GM03348 (cell line): ENCODE measurements around the gene LRRC47.
A peak's percentile ranks its signal among the peaks of the same experiment; 100 is the strongest.

Source experiments
- DNase-seq: peaks from one replicate; pipeline ENCODE4 v3.0.0; 2012; ENCODE audit warnings: low spot score

LRRC47 gene

DNA sequence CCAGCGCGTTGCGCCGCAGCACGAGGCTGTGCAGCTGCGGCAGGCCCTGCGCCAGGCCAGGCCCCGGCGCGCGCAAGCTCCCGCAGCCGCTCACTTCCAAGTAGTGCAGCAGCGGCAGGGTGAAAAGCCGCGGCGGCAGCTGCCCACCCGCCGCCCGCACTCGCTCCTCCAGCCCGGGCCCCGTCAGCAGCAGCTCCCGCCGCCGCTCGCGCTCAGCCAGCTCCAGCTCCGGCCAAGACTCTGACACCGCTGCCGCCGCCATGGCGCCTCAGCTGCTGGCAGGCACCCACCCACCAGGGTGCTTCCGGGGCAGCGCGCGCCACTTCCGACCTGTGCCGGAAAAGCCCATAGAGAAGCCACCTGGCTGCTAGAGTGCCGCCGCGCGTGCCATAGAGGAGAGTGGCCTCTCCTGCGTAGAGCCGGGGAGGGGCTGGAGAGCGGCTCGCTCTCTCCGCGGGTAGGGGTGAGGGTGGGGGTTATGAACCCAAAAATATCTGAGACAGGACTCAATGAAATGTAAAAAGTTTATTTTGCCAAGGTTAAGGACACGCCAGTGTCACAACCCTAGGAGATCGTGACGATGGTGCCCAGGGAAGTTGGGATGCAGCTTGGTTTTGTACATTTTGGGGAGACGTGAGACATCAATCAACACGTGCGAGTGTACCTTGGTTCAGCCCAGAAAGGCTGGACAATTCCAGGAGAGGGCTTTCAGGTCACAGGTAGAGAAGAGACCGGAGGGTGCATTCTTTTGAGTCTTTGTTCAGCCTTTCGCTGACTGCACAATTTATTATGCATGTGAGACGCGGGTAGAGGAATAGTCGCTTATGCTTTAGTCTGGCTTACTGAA is at the start of gene LRRC47:
LRRC47 (minus strand) TSS at position 284 of the 847 bp plus-strand sequence; CDS start at position 262, 22 bp downstream.
- DNase-seq, result peak; percentile 98

GRCh38 chr1:3842912-3843311 is 46.6 kb upstream of the LRRC47 start:
- DNase-seq, result no peak

GRCh38 chr1:3841491-3841890 is 45.2 kb upstream of the LRRC47 start:
- DNase-seq, result no peak

DNA sequence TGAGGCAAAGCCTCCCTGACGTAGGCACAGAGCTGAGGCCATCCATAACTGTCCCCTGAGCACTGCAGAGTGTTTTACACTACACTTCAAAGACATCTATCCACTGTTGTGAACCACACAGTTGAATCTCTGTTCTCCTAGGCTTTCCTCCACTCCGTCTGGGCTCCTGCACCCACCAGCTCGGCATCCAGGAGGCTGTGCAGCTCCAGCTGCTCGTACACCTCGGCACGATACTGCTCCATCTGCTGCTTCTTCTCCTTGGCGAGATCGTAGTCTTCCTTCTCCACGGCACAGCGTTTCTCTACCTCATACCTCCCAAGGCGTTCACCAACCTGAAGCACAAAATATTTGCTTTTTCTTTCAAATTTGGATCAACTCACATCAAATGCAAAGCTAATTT is 42.5 kb upstream of the LRRC47 start:
- DNase-seq, result no peak

- DNase-seq, result no peak
Observed at GRCh38 chr1:3837685-3838084, 41.4 kb upstream of the LRRC47 start.

DNA sequence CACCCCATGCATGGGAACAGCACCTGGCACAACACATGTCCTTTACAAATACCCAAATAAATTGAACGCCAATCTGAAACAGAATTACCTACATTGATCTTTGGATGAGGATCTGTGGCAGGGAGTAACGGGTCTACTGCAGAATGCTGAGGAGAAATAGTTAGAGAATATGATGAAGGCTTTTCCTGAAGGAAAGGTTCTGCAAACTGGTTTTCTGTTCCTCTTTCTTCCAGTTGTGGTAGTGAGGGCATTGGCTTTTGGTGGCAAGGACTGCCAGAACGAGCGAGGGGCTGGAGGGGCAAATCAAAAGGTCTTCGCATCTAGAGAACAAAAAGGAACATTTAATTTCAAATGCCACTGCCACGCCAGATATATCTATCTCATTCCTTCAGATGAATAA is 40.9 kb upstream of the LRRC47 start:
- DNase-seq, result no peak

DNA sequence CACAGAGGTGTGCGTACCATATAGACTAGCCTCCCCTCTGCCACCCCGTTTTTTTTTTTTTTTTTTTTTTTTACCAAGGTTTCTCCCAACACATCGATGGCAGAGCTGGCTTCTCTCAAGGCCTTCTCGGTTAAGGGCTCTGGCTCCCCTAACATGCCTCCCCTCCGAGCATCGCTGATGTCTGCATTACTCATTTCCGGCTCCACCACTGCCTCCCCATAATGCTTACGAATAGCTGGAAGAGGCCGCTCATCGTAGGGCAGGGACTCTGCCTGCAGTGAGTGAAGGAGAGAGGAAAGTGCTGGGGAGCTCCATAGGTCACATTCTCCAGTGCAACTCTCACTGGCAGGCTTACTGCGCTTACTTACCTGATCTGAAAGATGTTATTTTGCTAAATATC is 40.1 kb upstream of the LRRC47 start:
- no peak for DNase-seq

DNA sequence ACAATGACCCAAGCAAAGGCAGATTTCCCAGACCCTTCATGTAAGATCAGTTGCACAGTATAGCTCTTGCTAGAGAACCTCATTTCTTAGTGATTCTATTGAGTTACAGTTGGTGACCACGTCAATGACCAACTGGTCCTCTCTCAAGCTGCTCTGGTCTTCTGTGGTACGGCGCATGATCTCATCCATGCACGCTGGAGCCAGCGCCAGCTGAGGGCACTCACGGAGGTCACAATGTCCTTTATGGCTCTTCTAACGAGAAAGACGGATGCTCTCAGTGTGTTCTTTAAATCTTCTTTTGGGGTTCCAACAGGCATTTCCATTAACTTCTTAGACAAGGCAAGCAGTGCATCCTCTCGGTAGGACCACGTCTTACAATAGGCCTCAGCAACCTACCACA is 38.4 kb upstream of the LRRC47 start:
- no peak for DNase-seq

GRCh38 chr1:3831689-3832088 is 35.4 kb upstream of the LRRC47 start:
- peak; percentile 58 for DNase-seq

GRCh38 chr1:3828391-3828790 is 32.1 kb upstream of the LRRC47 start:
- DNase-seq, result no peak

DNA sequence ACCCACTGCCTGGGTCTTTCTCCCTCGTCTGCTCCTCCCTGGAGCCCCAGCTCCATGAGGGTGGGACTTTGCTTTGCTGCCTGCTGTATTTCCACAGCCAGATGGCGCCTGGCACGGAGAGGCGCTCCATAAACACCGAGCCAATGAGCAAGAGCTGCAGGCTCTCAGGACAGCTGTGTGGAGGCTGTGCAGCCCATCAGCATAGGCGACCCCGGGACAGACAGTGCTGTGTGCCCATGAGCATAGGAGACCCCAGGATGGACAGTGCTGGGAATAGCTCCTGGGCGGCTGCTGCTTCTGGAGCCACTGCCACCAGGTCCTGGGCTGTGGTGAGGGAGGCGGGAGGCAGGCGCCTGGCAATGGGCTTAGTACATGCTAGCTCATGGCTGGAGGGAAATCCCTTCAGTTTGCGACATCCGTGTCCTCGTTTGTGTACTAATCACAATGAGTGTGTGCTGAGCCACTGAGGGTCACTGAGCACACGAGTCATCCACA is 31.6 kb upstream of the LRRC47 start:
- DNase-seq, result no peak

GRCh38 chr1:3825356-3825755 is 29.1 kb upstream of the LRRC47 start:
- DNase-seq, result no peak

DNA sequence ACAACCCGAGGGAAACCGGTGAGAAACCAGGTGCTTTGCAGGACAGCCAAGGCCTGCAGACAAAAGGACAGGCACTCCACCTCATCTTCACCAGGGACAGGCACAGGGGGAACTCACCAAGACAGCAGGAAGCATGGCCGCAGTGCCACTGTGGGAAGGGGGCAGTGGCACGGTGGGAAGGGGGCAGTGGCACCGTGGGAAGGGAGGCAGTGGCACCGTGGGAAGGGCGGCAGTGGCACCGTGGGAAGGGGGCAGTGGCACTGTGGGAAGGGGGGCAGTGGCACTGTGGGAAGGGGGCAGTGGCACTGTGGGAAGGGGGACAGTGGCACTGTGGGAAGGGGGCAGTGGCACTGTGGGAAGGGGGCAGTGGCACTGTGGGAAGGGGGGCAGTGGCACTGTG is 28.4 kb upstream of the LRRC47 start:
- no peak for DNase-seq

GRCh38 chr1:3822421-3822820 is 26.1 kb upstream of the LRRC47 start:
- DNase-seq, result no peak

GRCh38 chr1:3821908-3822307 is 25.6 kb upstream of the LRRC47 start:
- DNase-seq, result no peak

GRCh38 chr1:3821447-3821846 is 25.1 kb upstream of the LRRC47 start:
- DNase-seq, result no peak

DNA sequence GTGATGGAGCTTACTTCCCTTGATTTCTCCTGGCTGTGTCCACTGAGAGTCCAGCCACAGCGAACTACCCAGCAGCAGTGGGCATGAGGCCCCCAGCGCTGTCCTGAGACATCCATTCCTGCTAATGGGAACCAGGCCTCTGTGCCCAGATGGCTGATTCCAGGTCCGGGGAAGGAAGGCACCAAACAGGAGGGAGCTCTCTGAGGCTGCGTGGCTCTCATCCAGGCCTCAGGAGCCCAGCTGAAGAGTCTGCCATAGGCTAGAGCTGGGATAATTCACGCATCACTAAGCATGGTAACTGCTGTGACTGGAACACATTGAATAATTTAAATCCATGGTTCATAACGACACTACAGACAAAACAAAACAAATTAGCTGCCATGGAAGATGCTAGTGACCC is 24.7 kb upstream of the LRRC47 start:
- DNase-seq, result no peak

DNA sequence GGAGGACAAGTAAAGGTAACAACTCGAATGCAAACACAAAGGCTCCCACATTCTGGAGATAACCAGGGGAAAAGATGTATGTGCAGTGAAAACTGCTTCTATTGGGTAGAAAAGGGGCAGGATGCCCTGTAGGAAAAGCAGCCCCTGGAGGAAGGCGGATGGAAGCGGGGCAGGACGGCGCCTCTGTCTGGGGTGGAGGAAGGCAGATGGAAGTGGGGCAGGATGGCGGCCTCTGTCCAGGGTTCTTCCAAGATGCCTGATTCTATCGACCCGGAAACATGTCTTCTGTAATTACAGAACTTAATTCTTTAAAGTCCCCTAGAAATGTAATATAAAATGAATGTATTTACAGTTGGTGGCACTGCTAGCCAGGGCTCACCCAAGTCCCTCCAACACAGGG is 24.0 kb upstream of the LRRC47 start:
- no peak for DNase-seq

- no peak for DNase-seq
Observed at GRCh38 chr1:3819771-3820200, 23.5 kb upstream of the LRRC47 start.

DNA sequence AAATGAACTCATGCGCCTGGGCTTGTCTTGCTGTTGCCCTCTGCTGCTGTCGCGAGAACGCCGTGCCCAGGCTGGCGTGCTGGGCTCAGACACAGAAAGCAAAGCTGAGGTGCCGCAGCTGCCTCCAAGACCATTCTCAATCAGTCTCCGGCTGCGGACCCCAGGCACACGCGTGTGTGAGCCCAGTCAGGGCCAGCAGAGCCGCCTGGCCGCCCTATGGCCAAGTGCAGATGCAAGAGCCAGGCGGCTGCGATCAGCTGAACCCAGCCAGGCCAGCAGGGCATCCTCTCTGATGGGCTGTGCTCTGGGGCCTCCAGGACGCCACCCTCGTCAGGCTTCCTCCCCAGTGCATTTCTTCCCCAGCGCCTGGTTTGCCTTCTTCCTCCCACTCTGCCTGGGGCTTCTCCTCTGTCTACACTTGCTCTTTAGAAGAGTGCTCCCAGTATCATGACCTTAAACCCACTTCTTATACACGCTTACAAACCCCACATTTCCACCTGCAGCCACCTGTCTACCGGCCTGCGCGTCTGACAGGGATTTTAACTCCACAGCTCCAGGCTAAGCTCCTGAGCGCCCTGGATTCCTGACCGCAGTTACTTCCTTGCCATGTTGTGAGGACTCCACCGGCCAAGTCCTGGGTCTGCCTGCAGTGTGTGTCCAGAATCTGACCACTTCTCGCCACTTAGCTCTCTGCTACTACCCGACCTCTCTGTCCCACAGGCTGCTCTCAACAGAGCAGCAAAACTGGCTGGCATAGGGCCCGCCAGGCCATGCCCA is 21.7 kb upstream of the LRRC47 start:
- no peak for DNase-seq

DNA sequence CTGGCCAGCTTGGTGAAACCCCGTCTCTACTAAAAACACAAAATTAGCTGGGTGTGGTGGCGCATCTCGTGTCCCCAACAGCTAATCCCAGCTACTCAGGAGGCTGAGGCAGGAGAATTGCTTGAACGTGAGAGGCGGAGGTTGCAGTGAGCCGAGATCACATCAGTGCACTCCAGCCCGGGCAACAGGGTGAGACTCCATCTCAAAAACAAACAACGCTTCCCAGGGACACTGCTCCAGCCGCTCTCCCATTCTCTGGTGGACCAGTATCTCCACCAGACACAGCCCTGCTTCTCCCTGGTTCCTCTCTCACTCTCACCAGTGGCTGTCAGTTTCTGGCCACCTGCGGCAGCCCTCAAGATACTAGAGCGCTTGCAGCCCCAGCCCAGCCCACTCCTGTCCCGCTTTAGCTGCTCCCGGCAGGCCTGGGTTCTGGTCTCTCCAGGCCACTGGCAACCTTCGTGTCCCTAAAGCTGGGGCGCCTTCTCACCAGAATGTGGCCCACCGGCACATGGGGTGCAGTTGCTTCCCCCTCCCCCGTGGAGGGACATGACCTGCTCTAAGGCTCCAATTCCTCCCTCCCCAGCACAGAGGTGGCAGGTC is 20.9 kb upstream of the LRRC47 start:
- DNase-seq, result no peak

GRCh38 chr1:3816331-3817137 is 20.2 kb upstream of the LRRC47 start:
- no peak for DNase-seq
